22Rv1 (cell line): ENCODE measurements around the gene MS4A10.

Experiments used
- CTCF ChIP-seq: fragments of 450-650 bp; IDR thresholded peaks from 2 replicates; pipeline ENCODE4 v1.5.1; 2017; ENCODE audit warnings: mild to moderate bottlenecking
- ZFX ChIP-seq: fragments of 450-650 bp; IDR thresholded peaks from 2 replicates; pipeline ENCODE4 v1.6.1; 2017; ENCODE audit warnings: antibody characterized with exemption, borderline replicate concordance

GRCh38 chr11:60836866-60837515, 51.9 kb downstream of the MS4A10 start:
- TF ChIP-seq CTCF (no peak), ZFX (no peak)
